H9 (cell line): ENCODE measurements around the gene KIF23. TPM values are rescaled to one million over a fixed set of nuclear protein-coding genes. Genes with fewer than 3 reads are reported as not detected.

ENCODE experiments used
- DNase-seq: peaks from one replicate; pipeline ENCODE4 v3.0.0-alpha.2; 2017
- H2AFZ ChIP-seq: one replicate; pipeline ENCODE4 v1.6.1; 2013; ENCODE audit warnings: mild to moderate bottlenecking, low read length, control low read depth, moderate library complexity
- H2AK5ac ChIP-seq: 2 replicates; pipeline ENCODE4 v1.6.1; 2013; ENCODE audit warnings: low read length, control low read depth, mixed read lengths; ENCODE audit not compliant: insufficient read length
- H2BK120ac ChIP-seq: one replicate; pipeline ENCODE4 v1.6.1; 2013; ENCODE audit warnings: low read depth, mild to moderate bottlenecking, low read length, control low read depth, inconsistent platforms; ENCODE audit not compliant: poor library complexity, severe bottlenecking
- H2BK12ac ChIP-seq: 2 replicates; pipeline ENCODE4 v1.6.1; 2013; ENCODE audit warnings: low read length, control low read depth, mixed read lengths, low read depth; ENCODE audit not compliant: insufficient read length
- H2BK15ac ChIP-seq: 2 replicates; pipeline ENCODE4 v1.6.1; 2013; ENCODE audit warnings: low read depth, low read length, control low read depth
- H2BK20ac ChIP-seq: one replicate; pipeline ENCODE4 v1.6.1; 2013; ENCODE audit warnings: low read depth, mild to moderate bottlenecking, low read length, control low read depth, inconsistent platforms; ENCODE audit not compliant: poor library complexity, severe bottlenecking
- H2BK5ac ChIP-seq: 2 replicates; pipeline ENCODE4 v1.6.1; 2013; ENCODE audit warnings: low read length, control low read depth, mixed read lengths; ENCODE audit not compliant: insufficient read length
- H3K14ac ChIP-seq: 2 replicates; pipeline ENCODE4 v1.6.1; 2013; ENCODE audit warnings: low read length, control low read depth; ENCODE audit not compliant: insufficient read depth
- H3K18ac ChIP-seq: 2 replicates; pipeline ENCODE4 v1.6.1; 2013; ENCODE audit warnings: low read depth, mild to moderate bottlenecking, mixed read lengths, low read length, control low read depth; ENCODE audit not compliant: insufficient read length
- H3K23ac ChIP-seq: 2 replicates; pipeline ENCODE4 v1.6.1; 2013; ENCODE audit warnings: low read length, control low read depth, mixed read lengths, low read depth; ENCODE audit not compliant: insufficient read length
- H3K23me2 ChIP-seq: 2 replicates; pipeline ENCODE4 v1.6.1; 2013; ENCODE audit warnings: low read depth, mild to moderate bottlenecking, mixed read lengths, low read length, control low read depth; ENCODE audit not compliant: insufficient read length, poor library complexity, severe bottlenecking
- H3K27ac ChIP-seq: 2 replicates; pipeline ENCODE4 v1.5.1; 2013; ENCODE audit warnings: low read length, control low read depth, mixed read lengths, low read depth; ENCODE audit not compliant: insufficient read length
- H3K27me3 ChIP-seq: 2 replicates; pipeline ENCODE4 v1.6.1; 2013; ENCODE audit warnings: low read length, control low read depth, inconsistent platforms; ENCODE audit not compliant: insufficient read depth
- H3K4ac ChIP-seq: 2 replicates; pipeline ENCODE4 v1.6.1; 2013; ENCODE audit warnings: low read depth, mild to moderate bottlenecking, control low read depth, inconsistent platforms, low read length, moderate library complexity
- H3K4me1 ChIP-seq: 2 replicates; pipeline ENCODE4 v1.6.1; 2013; ENCODE audit warnings: low read length, control low read depth, inconsistent platforms; ENCODE audit not compliant: insufficient read depth
- H3K4me2 ChIP-seq: 2 replicates; pipeline ENCODE4 v1.6.1; 2013; ENCODE audit warnings: low read length, control low read depth, mixed read lengths; ENCODE audit not compliant: insufficient read length, insufficient read depth
- H3K56ac ChIP-seq: 2 replicates; pipeline ENCODE4 v1.6.1; 2013; ENCODE audit warnings: low read depth, mild to moderate bottlenecking, mixed read lengths, low read length, control low read depth; ENCODE audit not compliant: insufficient read length
- H3K79me1 ChIP-seq: 2 replicates; pipeline ENCODE4 v1.6.1; 2013; ENCODE audit warnings: low read depth, mild to moderate bottlenecking, moderate library complexity, low read length, control low read depth, inconsistent platforms; ENCODE audit not compliant: insufficient read depth, poor library complexity, severe bottlenecking
- H3K79me2 ChIP-seq: 2 replicates; pipeline ENCODE4 v1.6.1; 2013; ENCODE audit warnings: low read length, control low read depth, inconsistent platforms; ENCODE audit not compliant: insufficient read depth
- H3K9ac ChIP-seq: 2 replicates; pipeline ENCODE4 v1.6.1; 2013; ENCODE audit warnings: low read length, control low read depth, mixed read lengths; ENCODE audit not compliant: insufficient read length; ENCODE audit errors: extremely low read depth
- H3K9me3 ChIP-seq: one replicate; pipeline ENCODE4 v1.6.1; 2013; ENCODE audit warnings: low read depth, low read length, inconsistent platforms; ENCODE audit not compliant: control insufficient read depth
- H3T11ph ChIP-seq: one replicate; pipeline ENCODE4 v1.6.1; 2013; ENCODE audit warnings: mild to moderate bottlenecking, low read length, control low read depth, inconsistent platforms
- H4K20me1 ChIP-seq: one replicate; pipeline ENCODE4 v1.6.1; 2013; ENCODE audit not compliant: control insufficient read depth, insufficient read length, insufficient read depth
- H4K5ac ChIP-seq: 2 replicates; pipeline ENCODE4 v1.6.1; 2013; ENCODE audit warnings: low read depth, mild to moderate bottlenecking, mixed read lengths, low read length, control low read depth; ENCODE audit not compliant: insufficient read length
- H4K8ac ChIP-seq: replicated peaks from 2 replicates; pipeline ENCODE4 v1.6.1; 2013; ENCODE audit warnings: low read length, control low read depth, mixed read lengths, low read depth; ENCODE audit not compliant: insufficient read length
- H4K91ac ChIP-seq: 2 replicates; pipeline ENCODE4 v1.6.1; 2013; ENCODE audit warnings: low read depth, mild to moderate bottlenecking, moderate library complexity, mixed read lengths, low read length, control low read depth; ENCODE audit not compliant: insufficient read length
- H3K27ac Mint-ChIP-seq, 3 experiments: 2 replicates in 2 of 3; 3 replicates in 1 of 3; pipeline ENCODE4 v1.8.0; 2020 to 2021; ENCODE audit warnings: mixed read lengths in 3 of 3, mild to moderate bottlenecking in 1 of 3, moderate library complexity in 1 of 3
- H3K27me3 Mint-ChIP-seq: 2 replicates; pipeline ENCODE4 v1.8.0; 2021; ENCODE audit warnings: low read depth, mild to moderate bottlenecking, moderate library complexity, mixed read lengths
- H3K36me3 Mint-ChIP-seq, 3 experiments: 2 replicates in 2 of 3; 3 replicates in 1 of 3; pipeline ENCODE4 v1.8.0; 2020 to 2021; ENCODE audit warnings: low read depth in 3 of 3, mixed read lengths in 3 of 3; ENCODE audit not compliant: insufficient read depth in 1 of 3
- H3K4me1 Mint-ChIP-seq, 2 experiments: 2 replicates each; pipeline ENCODE4 v1.8.0; 2020; ENCODE audit warnings: mixed read lengths in 2 of 2
- H3K4me3 Mint-ChIP-seq, 2 experiments: 2 replicates in 1 of 2; 3 replicates in 1 of 2; pipeline ENCODE4 v1.8.0; 2020 to 2021; ENCODE audit warnings: mild to moderate bottlenecking in 2 of 2, mixed read lengths in 2 of 2, moderate library complexity in 1 of 2
- H3K9me3 Mint-ChIP-seq, 2 experiments: 2 replicates in 1 of 2; 3 replicates in 1 of 2; pipeline ENCODE4 v1.8.0; 2020; ENCODE audit warnings: mild to moderate bottlenecking in 2 of 2, mixed read lengths in 2 of 2, moderate library complexity in 1 of 2
- CTCF ChIP-seq: fragments of 200-600 bp; sonication (generic); conservative IDR thresholded peaks from 3 replicates; pipeline ENCODE4 v1.8.0; 2021; ENCODE audit warnings: antibody characterized with exemption, mild to moderate bottlenecking
- WGBS: extraction: QIAGEN DNeasy Blood & Tissue Kit; methylation state at CpG from one replicate; pipeline ENCODE4 v1.1.7; 2013; ENCODE audit warnings: missing lambda C conversion rate, low lambda C conversion rate, mixed read lengths; ENCODE audit not compliant: insufficient read length; ENCODE audit errors: extremely low coverage; 5-methylcytosine and 5-hydroxymethylcytosine counted together
- total RNA-seq: library from RNA; stranded (reverse); gene quantifications from 2 replicates; pipeline ENCODE4 v1.2.1, GENCODE V29; 2021

The KIF23 gene
- total RNA-seq, 1 experiment from 2014 or later = 55.4 TPM

- Histone ChIP-seq H2BK12ac (no peak overlapping the region), H2BK5ac (no peak overlapping the region), H3K14ac (no peak overlapping the region), H2AK5ac (no peak overlapping the region), H4K91ac (no peak overlapping the region), H3K4me1 (no peaks in the 10 kb centered on the region), H2BK120ac (no peak overlapping the region), H3K56ac (no peak overlapping the region), H2BK15ac (no peak overlapping the region), H2BK20ac (no peak overlapping the region), H3T11ph (no peak overlapping the region), H3K23me2 (no peaks in the 10 kb centered on the region), H4K8ac (no peak overlapping the region), H3K27ac (no peak overlapping the region), H3K9ac (no peak overlapping the region), H3K79me1 (no peaks in the 10 kb centered on the region), H3K9me3 (no peaks in the 10 kb centered on the region), H3K27me3 (no peaks in the 10 kb centered on the region), H4K5ac (no peak overlapping the region), H2AFZ (no peak overlapping the region), H3K18ac (no peak overlapping the region), H3K4me2 (no peak overlapping the region), H4K20me1 (no peaks in the 10 kb centered on the region), H3K79me2 (peaks cover 2% of the 10 kb centered on the region; the same call in 1 of the 2 replicates), H3K4ac (no peak overlapping the region), H3K23ac (no peak overlapping the region)
- Mint-ChIP-seq H3K36me3 (no peaks in the 10 kb centered on the region), H3K27ac (no peak overlapping the region), H3K4me3 (no peak overlapping the region), H3K4me1 (peaks cover 13 to 19% of the 10 kb centered on the region in 2 experiments), H3K27me3 (no peaks in the 10 kb centered on the region), H3K9me3 (no peaks in the 10 kb centered on the region)
- no CpG with 5 or more reads among the region's 1 CpG for WGBS
- no peak for DNase-seq
- TF ChIP-seq CTCF = no peak
Measured at GRCh38 chr15:69497076-69497475, 82.9 kb downstream of the KIF23 start.
